SH-SY5Y (cell line): ENCODE measurements around the gene FLRT2.

Experiments used
- GATA2 ChIP-seq: IDR thresholded peaks from 2 replicates; pipeline ENCODE4 v1.6.1; 2011; ENCODE audit warnings: mild to moderate bottlenecking, low read depth, low read length
- GATA3 ChIP-seq: IDR thresholded peaks from 2 replicates; pipeline ENCODE4 v1.6.1; 2011; ENCODE audit warnings: low read depth, mild to moderate bottlenecking, low read length, moderate library complexity

- TF ChIP-seq GATA3 (no peak), GATA2 (no peak)
Measured at GRCh38 chr14:85578930-85579329, 49.0 kb downstream of the FLRT2 start.
